ENCODE measurements around the gene CIROP.

- TF ChIP-seq CTCF (IDR thresholded peaks at IDR 0.05 in 8 of 11, conservative IDR thresholded peaks at IDR 0.05 in 3 of 11) (no peak), POLR2A (IDR thresholded peaks at IDR 0.05) (no peak)
Observed at GRCh38 chr14:23122086-23122485, 17.3 kb upstream of the CIROP start.
